Panc1 (cell line): Measurements from ENCODE around the gene SLC4A2. TPM values are rescaled to one million over a fixed set of nuclear protein-coding genes. Genes with fewer than 3 reads are reported as not detected.

ENCODE experiments used
- ATAC-seq: fragments of 200-7000 bp; cut with Tn5 transposase; 2 replicates; pipeline ENCODE4 v1.9.1; 2020; ENCODE audit warnings: mild to moderate bottlenecking, moderate library complexity
- BruUV-seq: library from RNA; stranded (reverse); fragments of 400-500 nt; replicated peaks from 2 replicates; lab custom pipeline; 2021; lab: Mats Ljungman, UMichigan
- CTCF ChIA-PET: fragments of 300-600 bp; sonication (Branson Sonifier 250); formaldehyde crosslinking; loops from one replicate; lab custom pipeline; 2022; ENCODE audit warnings: antibody characterized with exemption; lab: Charles Lee
- POLR2A ChIA-PET: fragments of 300-600 bp; sonication (Branson Sonifier 250); formaldehyde crosslinking; loops from one replicate; lab custom pipeline; 2022; ENCODE audit warnings: antibody characterized with exemption; lab: Charles Lee
- DNase-seq: peaks from one replicate; pipeline ENCODE4 v3.0.0-alpha.2; 2010; ENCODE audit warnings: low read depth, low spot score
- H3K27ac ChIP-seq: 2 replicates; pipeline ENCODE4 v1.5.1; 2011; ENCODE audit warnings: mild to moderate bottlenecking, low read length, inconsistent platforms
- H3K27me3 ChIP-seq: fragments of 200-500 bp; sonication (Bioruptor generic); 2 replicates; pipeline ENCODE4 v1.6.0; 2014; ENCODE audit warnings: low read length, inconsistent platforms; ENCODE audit not compliant: control insufficient read depth, insufficient read depth
- H3K36me3 ChIP-seq: fragments of 200-500 bp; sonication (Bioruptor generic); 2 replicates; pipeline ENCODE4 v1.5.1; 2014; ENCODE audit warnings: inconsistent platforms, mild to moderate bottlenecking, low read length, moderate library complexity; ENCODE audit not compliant: control insufficient read depth, insufficient read depth
- H3K4me1 ChIP-seq: 2 replicates; pipeline ENCODE4 v1.5.1; 2011; ENCODE audit warnings: inconsistent platforms, mild to moderate bottlenecking, low read length, moderate library complexity; ENCODE audit not compliant: control insufficient read depth, insufficient read depth
- H3K4me3 ChIP-seq, 2 experiments: 2 replicates each; pipeline ENCODE4 v1.5.1; 2011 to 2012; ENCODE audit warnings: low read depth in 2 of 2, low read length in 2 of 2, mild to moderate bottlenecking in 2 of 2, inconsistent platforms in 1 of 2, moderate library complexity in 1 of 2
- H3K9me3 ChIP-seq: fragments of 200-500 bp; sonication (Bioruptor generic); 2 replicates; pipeline ENCODE4 v1.5.1; 2014; ENCODE audit warnings: low read depth, mild to moderate bottlenecking, inconsistent platforms, low read length, moderate library complexity; ENCODE audit not compliant: control insufficient read depth, insufficient read depth
- CTCF ChIP-seq: fragments of 450-650 bp; IDR thresholded peaks from 2 replicates; pipeline ENCODE4 v1.5.1; 2017; ENCODE audit warnings: mild to moderate bottlenecking
- POLR2AphosphoS5 ChIP-seq: IDR thresholded peaks from 2 replicates; pipeline ENCODE4 v1.6.1; 2012; ENCODE audit warnings: mild to moderate bottlenecking, low read depth, low read length, moderate library complexity
- REST ChIP-seq, 2 experiments: IDR thresholded peaks; 2 replicates each; pipeline ENCODE4 v1.6.1; 2011 to 2012; ENCODE audit warnings: low read depth in 2 of 2, control low read depth in 1 of 2, low read length in 1 of 2, mild to moderate bottlenecking in 1 of 2, moderate library complexity in 1 of 2; ENCODE audit not compliant: insufficient read depth in 1 of 2
- SIN3A ChIP-seq: IDR thresholded peaks from 2 replicates; pipeline ENCODE4 v1.6.1; 2012; ENCODE audit warnings: low read depth, mild to moderate bottlenecking, low read length, moderate library complexity, borderline replicate concordance; ENCODE audit not compliant: insufficient read depth
- TCF7L2 ChIP-seq: IDR thresholded peaks from 2 replicates; pipeline ENCODE4 v1.6.1; 2011; ENCODE audit warnings: mild to moderate bottlenecking, low read depth, low read length, inconsistent platforms
- in situ Hi-C: cut with HindIII; loops from 2 replicates; pipeline ENCODE4 v1.10.0; 2016; ENCODE audit warnings: low sequenced_read_pairs, low pct_unique_long_range_greater_than_20kb
- intact Hi-C: fragments of 100-400 bp; cut with micrococcal nuclease; formaldehyde crosslinking; loops from one replicate; pipeline ENCODE4 v1.10.0; 2022; ENCODE audit not compliant: unreplicated experiment
- total RNA-seq: library from RNA; stranded (reverse); gene quantifications from one replicate; pipeline ENCODE4 v1.2.1, GENCODE V29; 2021; ENCODE audit not compliant: unreplicated experiment

Gene SLC4A2
- total RNA-seq, 1 experiment from 2014 or later = 580 TPM

- no peaks in the 10 kb centered on the region for H3K36me3 ChIP-seq
- CTCF ChIA-PET = interaction anchor here (0.6 kb wide), 1 partner anchor 118 kb away, joined by 6 read pairs; no protein-coding TSS in a partner anchor
- in situ Hi-C loops = no loop called here
Measured at GRCh38 chr7:151124899-151125399, 65.6 kb downstream of the SLC4A2 start.

GRCh38 chr7:151125470-151125845 is 66.1 kb downstream of the SLC4A2 start:
- in situ Hi-C loops (no loop called here), intact Hi-C loops (no loop called here)
- DNase-seq (no peak), ATAC-seq (no peak)
- no peak overlapping the region for H3K27ac ChIP-seq
- ChIA-PET POLR2A (no interaction called here), CTCF (interaction anchor here (0.6 kb wide), 1 partner anchor 118 kb away, joined by 6 read pairs; no protein-coding TSS in a partner anchor)
- no peaks in the 10 kb centered on the region for H3K36me3 ChIP-seq
- no peak overlapping the region for H3K4me3 ChIP-seq
- H3K9me3 ChIP-seq = no peaks in the 10 kb centered on the region
- no TSS peak for BruUV-seq
- no peak for TF ChIP-seq CTCF
- H3K27me3 ChIP-seq = no peaks in the 10 kb centered on the region
- H3K4me1 ChIP-seq = no peaks in the 10 kb centered on the region

More at GRCh38 chr7:151124899-151125399, 65.6 kb downstream of the SLC4A2 start:
- TF ChIP-seq SIN3A = no peak
- no peak for TF ChIP-seq POLR2AphosphoS5
- no peak for TF ChIP-seq TCF7L2
- TF ChIP-seq REST (IDR thresholded peaks at IDR 0.05; ENCODE audit: insufficient read depth in 1 of 2, low read depth in 2 of 2, low read length in 1 of 2) = no peak
- POLR2A ChIA-PET = no interaction called here
- Histone ChIP-seq H3K9me3 (no peaks in the 10 kb centered on the region), H3K27ac (no peak overlapping the region), H3K4me1 (no peaks in the 10 kb centered on the region), H3K4me3 (no peak overlapping the region), H3K27me3 (no peaks in the 10 kb centered on the region)
- ATAC-seq = no peak
- no TSS peak for BruUV-seq
- intact Hi-C loops = loop anchor here (1.0 to 5.0 kb wide), 2 partner anchors 47 to 177 kb away; no protein-coding TSS in a partner anchor
- DNase-seq = no peak

- POLR2A ChIA-PET = no interaction called here
- intact Hi-C loops = no loop called here
- BruUV-seq = no TSS peak
- Histone ChIP-seq H3K4me3 (no peak overlapping the region), H3K36me3 (no peaks in the 10 kb centered on the region), H3K9me3 (no peaks in the 10 kb centered on the region), H3K27ac (no peak overlapping the region), H3K27me3 (no peaks in the 10 kb centered on the region), H3K4me1 (no peaks in the 10 kb centered on the region)
- ATAC-seq (no peak), DNase-seq (no peak)
- TF ChIP-seq POLR2AphosphoS5 (no peak), TCF7L2 (no peak), REST (IDR thresholded peaks at IDR 0.05; ENCODE audit: insufficient read depth in 1 of 2, low read depth in 2 of 2, low read length in 1 of 2) (no peak), SIN3A (no peak), CTCF (no peak)
- in situ Hi-C loops = no loop called here
- CTCF ChIA-PET = interaction anchor here (0.6 kb wide), 1 partner anchor 117 kb away, joined by 6 read pairs; no protein-coding TSS in a partner anchor
Measured at GRCh38 chr7:151125846-151126481, 66.6 kb downstream of the SLC4A2 start.
